Gastroesophageal sphincter (tissue), 4 donors: ENCODE data around the gene ATP2B2. TPM values are rescaled to one million over a fixed set of nuclear protein-coding genes. Genes with fewer than 3 reads are reported as not detected.

Experiments used
- ATAC-seq: fragments of 150-250 bp; one replicate; pipeline ENCODE4 v1.9.1; 2016; ENCODE audit warnings: mild to moderate bottlenecking, moderate library complexity
- H3K27ac ChIP-seq, 4 donors: fragments of 200-600 bp; sonication (generic) in 3 of 4; 1 replicate in 3 of 4; 2 replicates in 1 of 4; pipeline ENCODE4 v1.5.1; 2016 to 2019
- H3K27me3 ChIP-seq: fragments of 200-600 bp; sonication (generic); one replicate; pipeline ENCODE4 v1.5.1; 2019
- H3K36me3 ChIP-seq, 2 donors: fragments of 200-600 bp; sonication (generic); one replicate each; pipeline ENCODE4 v1.5.1; 2019; ENCODE audit warnings: control low read depth in 1 of 2
- H3K4me1 ChIP-seq, 3 donors: fragments of 200-600 bp; sonication (generic); 1 replicate in 2 of 3; 2 replicates in 1 of 3; pipeline ENCODE4 v1.5.1; 2016 to 2019; ENCODE audit warnings: control low read depth in 2 of 3
- H3K4me3 ChIP-seq, 2 donors: fragments of 200-600 bp; sonication (generic); one replicate each; pipeline ENCODE4 v1.5.1; 2019; ENCODE audit warnings: mild to moderate bottlenecking in 1 of 2, moderate library complexity in 1 of 2
- H3K9me3 ChIP-seq, 3 donors: fragments of 200-600 bp; sonication (generic); one replicate each; pipeline ENCODE4 v1.5.1; 2017 to 2019; ENCODE audit warnings: control low read depth in 2 of 3
- CTCF ChIP-seq, 4 experiments: fragments of 200-600 bp in 2 of 4; fragments of 450-650 bp in 2 of 4; sonication (generic) in 1 of 4; IDR thresholded peaks; one replicate each; pipeline ENCODE4 v1.5.1; 2017 to 2019; ENCODE audit warnings: antibody characterized with exemption in 4 of 4, mild to moderate bottlenecking in 2 of 4, moderate library complexity in 2 of 4
- EP300 ChIP-seq: sonication (generic); formaldehyde crosslinking; IDR thresholded peaks from one replicate; pipeline ENCODE4 v1.6.1; 2017; ENCODE audit warnings: antibody characterized with exemption, mild to moderate bottlenecking
- POLR2A ChIP-seq, 2 donors: fragments of 450-650 bp; IDR thresholded peaks; one replicate each; pipeline ENCODE4 v1.6.1; 2017; ENCODE audit warnings: antibody characterized with exemption in 2 of 2, mild to moderate bottlenecking in 2 of 2, moderate library complexity in 1 of 2
- POLR2AphosphoS5 ChIP-seq: sonication (generic); formaldehyde crosslinking; IDR thresholded peaks from one replicate; pipeline ENCODE4 v1.6.1; 2017; ENCODE audit warnings: antibody characterized with exemption
- WGBS, 2 donors: methylation state at CpG; one replicate each; pipeline ENCODE4 v1.1.5; 2018; ENCODE audit warnings: low coverage in 1 of 2; 5-methylcytosine and 5-hydroxymethylcytosine counted together
- total RNA-seq, 4 donors: library from RNA; depleted of rRNA; stranded (reverse); fragments of >200 nt; gene quantifications; one replicate each; pipeline ENCODE4 v1.1.0, GENCODE V29; 2016

ATP2B2 gene
- total RNA-seq, 4 donors from 2014 or later: 0.13 to 0.30 (median 0.27) TPM; not detected in 1

DNA sequence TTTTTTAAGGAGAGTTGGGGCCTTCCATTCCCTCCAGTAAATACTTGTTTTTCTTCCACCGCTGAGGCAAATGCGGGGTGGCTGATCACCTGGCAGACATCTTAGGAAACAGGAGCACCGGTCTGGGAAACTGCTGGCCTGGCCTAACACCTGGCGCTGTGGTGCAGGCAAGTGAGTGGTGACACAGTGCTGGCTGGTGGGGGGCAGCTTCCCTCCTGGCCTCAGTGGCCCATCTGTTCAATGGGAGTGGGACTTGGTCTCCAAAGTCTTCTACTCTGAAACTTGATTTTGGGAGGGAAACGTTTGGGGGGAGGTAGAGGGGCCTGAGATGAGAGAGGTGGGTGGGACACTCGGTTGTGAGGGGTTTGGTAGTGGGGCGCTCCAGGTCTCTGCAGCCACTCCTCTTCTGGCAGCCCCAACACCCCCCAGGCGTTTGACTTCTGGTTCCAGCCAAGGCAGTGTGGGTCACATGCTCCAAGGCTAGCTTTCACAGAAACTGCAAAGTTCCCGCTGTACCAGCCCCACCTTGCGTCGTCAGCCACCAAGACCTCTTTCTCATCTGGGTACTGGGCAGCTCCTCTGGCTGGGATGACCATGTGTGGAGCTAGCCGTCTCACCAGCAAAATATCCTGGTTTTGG, 217.3 kb downstream of the ATP2B2 start:
- Histone ChIP-seq H3K4me3 (no peak overlapping the region), H3K27ac (no peak overlapping the region), H3K4me1 (no peaks in the 10 kb centered on the region), H3K9me3 (no peaks in the 10 kb centered on the region), H3K36me3 (peaks cover 0 to 69% of the 10 kb centered on the region in 2 donors), H3K27me3 (no peaks in the 10 kb centered on the region)
- 81 to 82% methylated on average over 4 to 6 of the region's 12 CpGs for WGBS, 2 donors
- ATAC-seq: no peak
- TF ChIP-seq POLR2AphosphoS5 (no peak), EP300 (no peak), CTCF (IDR thresholded peaks at IDR 0.05) (no peak), POLR2A (IDR thresholded peaks at IDR 0.05) (no peak)

GRCh38 chr3:10286596-10287295, 218.6 kb downstream of the ATP2B2 start:
- Histone ChIP-seq H3K9me3 (no peaks in the 10 kb centered on the region), H3K4me1 (no peaks in the 10 kb centered on the region), H3K27ac (no peak overlapping the region), H3K36me3 (peaks cover 0 to 68% of the 10 kb centered on the region in 2 donors), H3K27me3 (no peaks in the 10 kb centered on the region), H3K4me3 (no peak overlapping the region)
- ATAC-seq: no peak
- TF ChIP-seq CTCF (IDR thresholded peaks at IDR 0.05): peak in 2 of 4 experiments; percentile 20 to 41
- TF ChIP-seq POLR2AphosphoS5: no peak
- no peak for TF ChIP-seq POLR2A (IDR thresholded peaks at IDR 0.05)
- 40% methylated on average over 1 of the region's 2 CpGs; no CpG with 5 or more reads in 1 of the 2 donors for WGBS, 2 donors

DNA sequence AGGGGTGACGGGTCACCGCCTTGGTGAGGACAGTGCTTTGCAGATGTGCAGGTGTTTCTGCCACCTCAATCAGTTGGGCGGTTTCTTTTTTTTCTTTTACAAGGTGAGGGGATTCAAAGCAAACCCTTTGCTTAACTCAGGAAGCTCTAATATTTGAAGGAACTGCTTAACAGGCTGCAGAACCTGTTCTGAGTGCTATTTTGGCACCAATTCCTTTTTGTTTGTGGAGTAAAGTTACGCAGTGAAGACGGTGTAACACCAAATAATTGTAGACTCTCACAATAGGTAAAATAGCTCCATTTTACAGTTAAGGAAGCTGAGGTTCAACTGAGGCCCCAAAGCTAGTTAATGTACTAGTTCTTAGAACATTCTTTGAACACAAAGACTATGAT, 219.3 kb downstream of the ATP2B2 start:
- Histone ChIP-seq H3K4me3 (no peak overlapping the region), H3K9me3 (no peaks in the 10 kb centered on the region), H3K36me3 (peaks cover 0 to 68% of the 10 kb centered on the region in 2 donors), H3K4me1 (no peaks in the 10 kb centered on the region), H3K27ac (no peak overlapping the region), H3K27me3 (no peaks in the 10 kb centered on the region)
- 71% methylated on average over 2 to 4 of the region's 5 CpGs for WGBS, 2 donors
- no peak for ATAC-seq
- TF ChIP-seq POLR2AphosphoS5: no peak
- no peak for TF ChIP-seq EP300
- no peak for TF ChIP-seq POLR2A (IDR thresholded peaks at IDR 0.05)

GRCh38 chr3:10285272-10286132, 219.9 kb downstream of the ATP2B2 start:
- Histone ChIP-seq H3K9me3 (no peaks in the 10 kb centered on the region), H3K4me1 (no peaks in the 10 kb centered on the region), H3K27me3 (no peaks in the 10 kb centered on the region), H3K27ac (no peak overlapping the region), H3K36me3 (peaks cover 0 to 74% of the 10 kb centered on the region in 2 donors), H3K4me3 (no peak overlapping the region)
- TF ChIP-seq POLR2AphosphoS5 (no peak), CTCF (IDR thresholded peaks at IDR 0.05) (no peak), POLR2A (IDR thresholded peaks at IDR 0.05) (no peak), EP300 (no peak)
- ATAC-seq: no peak
- WGBS, 2 donors: 85 to 90% methylated on average over 9 to 10 of the region's 12 CpGs

- WGBS, 2 donors: 82 to 88% methylated on average over 2 to 4 of the region's 9 CpGs
- Histone ChIP-seq H3K27ac (no peak overlapping the region), H3K27me3 (no peaks in the 10 kb centered on the region), H3K4me3 (no peak overlapping the region), H3K9me3 (no peaks in the 10 kb centered on the region), H3K4me1 (no peaks in the 10 kb centered on the region), H3K36me3 (peaks cover 0 to 76% of the 10 kb centered on the region in 2 donors)
- no peak for ATAC-seq
- no peak for TF ChIP-seq EP300
- TF ChIP-seq POLR2A (IDR thresholded peaks at IDR 0.05): no peak
- TF ChIP-seq POLR2AphosphoS5: no peak
- no peak for TF ChIP-seq CTCF (IDR thresholded peaks at IDR 0.05)
Measured at GRCh38 chr3:10284496-10284895, 220.9 kb downstream of the ATP2B2 start.
